Measurements from ENCODE around the gene AQP10.
"Not testable (repeated sequence)": the region's sequence is repeated elsewhere in the genome, so short reads cannot be mapped to it uniquely, and the experiment has no call there.

Gene AQP10

GRCh38 chr1:154341366-154341765, 20.5 kb downstream of the AQP10 start:
- not testable (repeated sequence) for H3K27me3 ChIP-seq (ENCODE audit: control insufficient read depth, insufficient read depth, low read length); H3K9ac ChIP-seq (ENCODE audit: low read length); H3K4me1 ChIP-seq (ENCODE audit: control insufficient read depth, insufficient read depth, low read length); H3K4me3 ChIP-seq (ENCODE audit: low read length); H3K27ac ChIP-seq (ENCODE audit: low read depth, low read length)
- peaks cover 37% of the 10 kb centered on the region for H3K36me3 ChIP-seq (ENCODE audit: control insufficient read depth, insufficient read depth, low read length)

GRCh38 chr1:154342132-154342531, 21.2 kb downstream of the AQP10 start:
- Histone ChIP-seq H3K9ac (ENCODE audit: low read length) (no peak overlapping the region), H3K4me1 (ENCODE audit: control insufficient read depth, insufficient read depth, low read length) (no peaks in the 10 kb centered on the region), H3K36me3 (ENCODE audit: control insufficient read depth, insufficient read depth, low read length) (peaks cover 39% of the 10 kb centered on the region), H3K27ac (ENCODE audit: low read depth, low read length) (no peak overlapping the region), H3K4me3 (ENCODE audit: low read length) (no peak overlapping the region), H3K27me3 (ENCODE audit: control insufficient read depth, insufficient read depth, low read length) (no peaks in the 10 kb centered on the region)

GRCh38 chr1:154342836-154343472, 22.1 kb downstream of the AQP10 start:
- Histone ChIP-seq H3K9ac (ENCODE audit: low read length) (no peak overlapping the region), H3K27ac (ENCODE audit: low read depth, low read length) (no peak overlapping the region), H3K36me3 (ENCODE audit: control insufficient read depth, insufficient read depth, low read length) (peaks cover 35% of the 10 kb centered on the region), H3K27me3 (ENCODE audit: control insufficient read depth, insufficient read depth, low read length) (no peaks in the 10 kb centered on the region), H3K4me1 (ENCODE audit: control insufficient read depth, insufficient read depth, low read length) (no peaks in the 10 kb centered on the region), H3K4me3 (ENCODE audit: low read length) (no peak overlapping the region)

- Histone ChIP-seq H3K27ac (ENCODE audit: low read depth, low read length) (no peak overlapping the region), H3K36me3 (ENCODE audit: control insufficient read depth, insufficient read depth, low read length) (peaks cover 33% of the 10 kb centered on the region), H3K4me1 (ENCODE audit: control insufficient read depth, insufficient read depth, low read length) (no peaks in the 10 kb centered on the region), H3K9ac (ENCODE audit: low read length) (no peak overlapping the region), H3K27me3 (ENCODE audit: control insufficient read depth, insufficient read depth, low read length) (no peaks in the 10 kb centered on the region), H3K4me3 (ENCODE audit: low read length) (no peak overlapping the region)
These were observed 24.3 kb downstream of the AQP10 start for GRCh38 chr1:154344977-154345837.

GRCh38 chr1:154346276-154346917, 25.5 kb downstream of the AQP10 start:
- Histone ChIP-seq H3K36me3 (ENCODE audit: control insufficient read depth, insufficient read depth, low read length) (peaks cover 30% of the 10 kb centered on the region), H3K4me1 (ENCODE audit: control insufficient read depth, insufficient read depth, low read length) (no peaks in the 10 kb centered on the region), H3K4me3 (ENCODE audit: low read length) (no peak overlapping the region), H3K27me3 (ENCODE audit: control insufficient read depth, insufficient read depth, low read length) (no peaks in the 10 kb centered on the region), H3K9ac (ENCODE audit: low read length) (no peak overlapping the region), H3K27ac (ENCODE audit: low read depth, low read length) (no peak overlapping the region)

- no peak overlapping the region for H3K27ac ChIP-seq (ENCODE audit: low read depth, low read length)
- no peak overlapping the region for H3K9ac ChIP-seq (ENCODE audit: low read length)
- H3K4me1 ChIP-seq (ENCODE audit: control insufficient read depth, insufficient read depth, low read length), result peaks cover 5% of the 10 kb centered on the region
- H3K27me3 ChIP-seq (ENCODE audit: control insufficient read depth, insufficient read depth, low read length), result no peaks in the 10 kb centered on the region
- H3K36me3 ChIP-seq (ENCODE audit: control insufficient read depth, insufficient read depth, low read length), result peaks cover 26% of the 10 kb centered on the region
- H3K4me3 ChIP-seq (ENCODE audit: low read length), result no peak overlapping the region
These were observed 27.1 kb downstream of the AQP10 start for GRCh38 chr1:154347961-154348360.

- no peak overlapping the region for H3K27ac ChIP-seq (ENCODE audit: low read depth, low read length)
- peaks cover 23% of the 10 kb centered on the region for H3K36me3 ChIP-seq (ENCODE audit: control insufficient read depth, insufficient read depth, low read length)
These were observed 27.7 kb downstream of the AQP10 start for GRCh38 chr1:154348429-154349076.

GRCh38 chr1:154349121-154349520, 28.2 kb downstream of the AQP10 start:
- Histone ChIP-seq H3K27me3 (ENCODE audit: control insufficient read depth, insufficient read depth, low read length) (no peaks in the 10 kb centered on the region), H3K9ac (ENCODE audit: low read length) (no peak overlapping the region), H3K4me3 (ENCODE audit: low read length) (no peak overlapping the region), H3K36me3 (ENCODE audit: control insufficient read depth, insufficient read depth, low read length) (peaks cover 18% of the 10 kb centered on the region), H3K27ac (ENCODE audit: low read depth, low read length) (no peak overlapping the region), H3K4me1 (ENCODE audit: control insufficient read depth, insufficient read depth, low read length) (peaks cover 5% of the 10 kb centered on the region)

More at GRCh38 chr1:154348429-154349076, 27.7 kb downstream of the AQP10 start:
- Histone ChIP-seq H3K4me3 (ENCODE audit: low read length) (no peak overlapping the region), H3K9ac (ENCODE audit: low read length) (no peak overlapping the region), H3K4me1 (ENCODE audit: control insufficient read depth, insufficient read depth, low read length) (peaks cover 5% of the 10 kb centered on the region), H3K27me3 (ENCODE audit: control insufficient read depth, insufficient read depth, low read length) (no peaks in the 10 kb centered on the region)

- H3K27ac ChIP-seq (ENCODE audit: low read depth, low read length), result no peak overlapping the region
- H3K9ac ChIP-seq (ENCODE audit: low read length), result no peak overlapping the region
- H3K36me3 ChIP-seq (ENCODE audit: control insufficient read depth, insufficient read depth, low read length), result peaks cover 9% of the 10 kb centered on the region
- H3K4me3 ChIP-seq (ENCODE audit: low read length), result no peak overlapping the region
- no peaks in the 10 kb centered on the region for H3K27me3 ChIP-seq (ENCODE audit: control insufficient read depth, insufficient read depth, low read length)
- peaks cover 5% of the 10 kb centered on the region for H3K4me1 ChIP-seq (ENCODE audit: control insufficient read depth, insufficient read depth, low read length)
These were observed 29.5 kb downstream of the AQP10 start for GRCh38 chr1:154350383-154350782.

- H3K36me3 ChIP-seq (ENCODE audit: control insufficient read depth, insufficient read depth, low read length), result peaks cover under 1% of the 10 kb centered on the region
- no peaks in the 10 kb centered on the region for H3K27me3 ChIP-seq (ENCODE audit: control insufficient read depth, insufficient read depth, low read length)
- no peak overlapping the region for H3K27ac ChIP-seq (ENCODE audit: low read depth, low read length)
- no peak overlapping the region for H3K9ac ChIP-seq (ENCODE audit: low read length)
- no peak overlapping the region for H3K4me3 ChIP-seq (ENCODE audit: low read length)
- peaks cover 5% of the 10 kb centered on the region for H3K4me1 ChIP-seq (ENCODE audit: control insufficient read depth, insufficient read depth, low read length)
These were observed 30.6 kb downstream of the AQP10 start for GRCh38 chr1:154351363-154352068.

- Histone ChIP-seq H3K4me1 (ENCODE audit: control insufficient read depth, insufficient read depth, low read length) (peaks cover 5% of the 10 kb centered on the region), H3K27me3 (ENCODE audit: control insufficient read depth, insufficient read depth, low read length) (no peaks in the 10 kb centered on the region), H3K27ac (ENCODE audit: low read depth, low read length) (no peak overlapping the region), H3K9ac (ENCODE audit: low read length) (no peak overlapping the region), H3K36me3 (ENCODE audit: control insufficient read depth, insufficient read depth, low read length) (no peaks in the 10 kb centered on the region), H3K4me3 (ENCODE audit: low read length) (peak overlapping the region; percentile 63)
These were observed 31.3 kb downstream of the AQP10 start for GRCh38 chr1:154352245-154352580.
